DMS 273 (cell line): ENCODE data around the gene ZYG11B.
"Not testable (repeated sequence)": the region's sequence is repeated elsewhere in the genome, so short reads cannot be mapped to it uniquely, and the experiment has no call there.

Source experiments
- DNase-seq: peaks from one replicate; lab custom pipeline; 2025; ENCODE audit not compliant: unreplicated experiment; lab: John Stamatoyannopoulos, UW

The ZYG11B gene

GRCh38 chr1:52751589-52752483 lies 25.6 kb downstream of the ZYG11B start:
- peak; percentile 51 for DNase-seq

GRCh38 chr1:52752484-52752826 lies 26.2 kb downstream of the ZYG11B start:
- DNase-seq, result no peak

- DNase-seq, result no peak
Observed at GRCh38 chr1:52753169-52753568, 26.9 kb downstream of the ZYG11B start.

- DNase-seq, result no peak
Observed at GRCh38 chr1:52756020-52756419, 29.8 kb downstream of the ZYG11B start.

GRCh38 chr1:52759908-52760307 lies 33.7 kb downstream of the ZYG11B start:
- DNase-seq, result no peak

GRCh38 chr1:52767596-52768280 lies 41.5 kb downstream of the ZYG11B start:
- DNase-seq, result no peak

- peak; percentile 21 for DNase-seq
Observed at GRCh38 chr1:52769346-52770033, 43.2 kb downstream of the ZYG11B start.

- DNase-seq, result no peak
Observed at GRCh38 chr1:52771384-52771783, 45.1 kb downstream of the ZYG11B start.

GRCh38 chr1:52786148-52786547 lies 59.9 kb downstream of the ZYG11B start:
- DNase-seq, result no peak

GRCh38 chr1:52790429-52790828 lies 64.2 kb downstream of the ZYG11B start:
- not testable (repeated sequence) for DNase-seq

GRCh38 chr1:52792036-52792435 lies 65.8 kb downstream of the ZYG11B start:
- DNase-seq, result no peak

- DNase-seq, result not testable (repeated sequence)
Observed at GRCh38 chr1:52793717-52794116, 67.5 kb downstream of the ZYG11B start.

GRCh38 chr1:52795464-52795863 lies 69.2 kb downstream of the ZYG11B start:
- no peak for DNase-seq

- DNase-seq, result no peak
Observed at GRCh38 chr1:52798331-52798730, 72.1 kb downstream of the ZYG11B start.

- no peak for DNase-seq
Observed at GRCh38 chr1:52801011-52801410, 74.8 kb downstream of the ZYG11B start.

GRCh38 chr1:52804083-52804482 lies 77.8 kb downstream of the ZYG11B start:
- not testable (repeated sequence) for DNase-seq

GRCh38 chr1:52814465-52814864 lies 88.2 kb downstream of the ZYG11B start:
- DNase-seq, result no peak

GRCh38 chr1:52820830-52821229 lies 94.6 kb downstream of the ZYG11B start:
- not testable (repeated sequence) for DNase-seq

GRCh38 chr1:52825868-52826267 lies 99.6 kb downstream of the ZYG11B start:
- DNase-seq, result peak; percentile 41

- no peak for DNase-seq
Observed at GRCh38 chr1:52834798-52835197, 108.5 kb downstream of the ZYG11B start.

GRCh38 chr1:52836035-52836434 lies 109.8 kb downstream of the ZYG11B start:
- no peak for DNase-seq

GRCh38 chr1:52839175-52839574 lies 112.9 kb downstream of the ZYG11B start:
- DNase-seq, result not testable (repeated sequence)
